CD4-positive, alpha-beta T cell treated with Interferon alpha-2 for 1 hour (primary cell): Measurements from ENCODE around the gene SPDYE9.
"Not testable (repeated sequence)": the region's sequence is repeated elsewhere in the genome, so short reads cannot be mapped to it uniquely, and the experiment has no call there.

Experiments used
- DNase-seq, 2 donors: peaks; one replicate each; pipeline ENCODE4 v3.0.0-alpha.2; 2020 to 2022

Gene SPDYE9

GRCh38 chr7:73085938-73086337 is at the start of gene SPDYE9:
SPDYE9 (minus strand) TSS chr7:73086038; CDS start chr7:73084238, 1,800 bp downstream.
- DNase-seq, result not testable (repeated sequence)

GRCh38 chr7:73134866-73135265 is 49.0 kb upstream of the SPDYE9 start:
- not testable (repeated sequence) for DNase-seq

GRCh38 chr7:73132651-73133217 is 46.9 kb upstream of the SPDYE9 start:
- not testable (repeated sequence) for DNase-seq

- DNase-seq, result not testable (repeated sequence)
Observed at GRCh38 chr7:73130612-73131011, 44.8 kb upstream of the SPDYE9 start.

GRCh38 chr7:73124126-73124525 is 38.3 kb upstream of the SPDYE9 start:
- not testable (repeated sequence) for DNase-seq

GRCh38 chr7:73122778-73123447 is 37.1 kb upstream of the SPDYE9 start:
- not testable (repeated sequence) for DNase-seq

- DNase-seq, result not testable (repeated sequence)
Observed at GRCh38 chr7:73118155-73118554, 32.3 kb upstream of the SPDYE9 start.

GRCh38 chr7:73057811-73058210 is 28.0 kb downstream of the SPDYE9 start, which contains the start of gene SPDYE11:
SPDYE11 (minus strand) TSS chr7:73057911; CDS start chr7:73056111, 1,800 bp downstream.
- DNase-seq, result not testable (repeated sequence)

GRCh38 chr7:73029666-73030065 is 56.2 kb downstream of the SPDYE9 start, which contains the start of gene SPDYE8:
SPDYE8 (minus strand) TSS chr7:73029766; CDS start chr7:73027966, 1,800 bp downstream.
- not testable (repeated sequence) for DNase-seq
